H1 (cell line): Measurements from ENCODE around the gene SLC4A8. TPM values are rescaled to one million over a fixed set of nuclear protein-coding genes. Genes with fewer than 3 reads are reported as not detected.

Source experiments
- CTCF ChIA-PET: fragments of 300-600 bp; sonication (Branson Sonifier 250); formaldehyde crosslinking; loops from one replicate; lab custom pipeline; 2021; ENCODE audit not compliant: partially characterized antibody; lab: Charles Lee
- POLR2A ChIA-PET: fragments of 300-600 bp; sonication (Branson Sonifier 250); formaldehyde crosslinking; loops from one replicate; lab custom pipeline; 2021; ENCODE audit warnings: inconsistent platforms; ENCODE audit not compliant: partially characterized antibody; lab: Charles Lee
- DNase-seq, 2 experiments: peaks; one replicate each; pipeline versions ENCODE4 v3.0.0 to v3.0.0-alpha.2; 2010 to 2022; ENCODE audit warnings: low spot score in 2 of 2, low read depth in 1 of 2, mixed read lengths in 1 of 2
- FAIRE-seq: peaks from 2 replicates; lab custom pipeline; 2011; peaks lifted over from hg19 to GRCh38; lab: Jason Lieb, UNC
- H2AFZ ChIP-seq: 2 replicates; pipeline ENCODE4 v1.8.1; 2012; ENCODE audit warnings: low read length, inconsistent platforms
- H2AK5ac ChIP-seq: 2 replicates; pipeline ENCODE4 v1.6.1; 2013; ENCODE audit warnings: low read depth, low read length
- H2BK120ac ChIP-seq: replicated peaks from 2 replicates; pipeline ENCODE3; 2013; ENCODE audit warnings: low read depth, low read length, inconsistent platforms
- H2BK12ac ChIP-seq: 2 replicates; pipeline ENCODE4 v1.6.1; 2013; ENCODE audit warnings: low read depth, low read length
- H2BK15ac ChIP-seq: 2 replicates; pipeline ENCODE4 v1.6.1; 2013; ENCODE audit warnings: low read length
- H2BK20ac ChIP-seq: 2 replicates; pipeline ENCODE4 v1.6.1; 2013; ENCODE audit warnings: low read length
- H2BK5ac ChIP-seq: 2 replicates; pipeline ENCODE4 v1.6.1; 2013; ENCODE audit warnings: low read depth, low read length
- H3K14ac ChIP-seq: 2 replicates; pipeline ENCODE4 v1.6.1; 2013; ENCODE audit warnings: inconsistent platforms; ENCODE audit not compliant: insufficient read length
- H3K18ac ChIP-seq: 2 replicates; pipeline ENCODE4 v1.6.1; 2013; ENCODE audit warnings: low read length; ENCODE audit errors: extremely low read depth
- H3K23ac ChIP-seq: 2 replicates; pipeline ENCODE4 v1.6.1; 2013; ENCODE audit warnings: inconsistent platforms; ENCODE audit not compliant: insufficient read length
- H3K23me2 ChIP-seq: 2 replicates; pipeline ENCODE4 v1.6.1; 2013; ENCODE audit warnings: low read depth, low read length
- H3K27ac ChIP-seq: 2 replicates; pipeline ENCODE4 v1.6.1; 2011; ENCODE audit warnings: low read depth, low read length, inconsistent platforms
- H3K27me3 ChIP-seq, 4 experiments: replicated peaks in 1 of 4; 1 replicate in 1 of 4; 2 replicates in 3 of 4; pipeline versions ENCODE4 v1.6.1 to v1.8.1; 2011 to 2013; ENCODE audit warnings: low read length in 3 of 4, mild to moderate bottlenecking in 3 of 4, inconsistent platforms in 2 of 4, mixed read lengths in 2 of 4, moderate library complexity in 1 of 4; ENCODE audit not compliant: control insufficient read depth in 3 of 4, insufficient read depth in 3 of 4; ENCODE audit errors: extremely low read depth in 1 of 4
- H3K36me3 ChIP-seq, 4 experiments: 2 replicates each; pipeline versions ENCODE4 v1.6.1 to v1.8.1; 2011 to 2013; ENCODE audit warnings: mild to moderate bottlenecking in 4 of 4, low read length in 3 of 4, moderate library complexity in 2 of 4, control low read depth in 1 of 4, inconsistent platforms in 1 of 4; ENCODE audit not compliant: insufficient read depth in 4 of 4, control insufficient read depth in 2 of 4
- H3K4ac ChIP-seq: replicated peaks from 2 replicates; pipeline ENCODE3; 2013; ENCODE audit warnings: low read length, low read depth, mixed read lengths, inconsistent platforms; ENCODE audit not compliant: insufficient read length
- H3K4me1 ChIP-seq, 4 experiments: replicated peaks in 1 of 4; 1 replicate in 1 of 4; 2 replicates in 3 of 4; pipeline versions ENCODE4 v1.6.1 to v1.8.1; 2011 to 2013; ENCODE audit warnings: low read length in 3 of 4, inconsistent platforms in 2 of 4, mixed read lengths in 1 of 4; ENCODE audit not compliant: insufficient read depth in 4 of 4, control insufficient read depth in 3 of 4
- H3K4me2 ChIP-seq, 2 experiments: 2 replicates each; pipeline versions ENCODE4 v1.6.1 to v1.8.1; 2011 to 2013; ENCODE audit warnings: low read depth in 2 of 2, low read length in 2 of 2, control low read depth in 1 of 2, inconsistent platforms in 1 of 2, mild to moderate bottlenecking in 1 of 2; ENCODE audit not compliant: insufficient read depth in 1 of 2
- H3K4me3 ChIP-seq, 4 experiments: fragments of 200-600, 300-600 bp in 1 of 4; sonication (generic), shearing (Covaris generic), sonication (Bioruptor Twin) in 1 of 4; 2 replicates each; pipeline versions ENCODE4 v1.5.1 to v1.8.1; 2011 to 2016; ENCODE audit warnings: low read length in 4 of 4, low read depth in 3 of 4, control low read depth in 2 of 4, inconsistent platforms in 2 of 4, mild to moderate bottlenecking in 2 of 4, mixed read lengths in 1 of 4, moderate library complexity in 1 of 4; ENCODE audit not compliant: insufficient read depth in 2 of 4; ENCODE audit errors: extremely low read depth in 1 of 4
- H3K56ac ChIP-seq: replicated peaks from 2 replicates; pipeline ENCODE3; 2013; ENCODE audit warnings: low read depth, mild to moderate bottlenecking, mixed read lengths, low read length, inconsistent platforms; ENCODE audit not compliant: insufficient read length
- H3K79me1 ChIP-seq: 2 replicates; pipeline ENCODE4 v1.6.1; 2013; ENCODE audit warnings: low read depth, low read length, control low read depth
- H3K79me2 ChIP-seq, 2 experiments: 2 replicates each; pipeline versions ENCODE4 v1.6.1 to v1.8.1; 2012 to 2013; ENCODE audit warnings: low read length in 2 of 2, mild to moderate bottlenecking in 2 of 2, inconsistent platforms in 1 of 2; ENCODE audit not compliant: insufficient read depth in 2 of 2, control insufficient read depth in 1 of 2
- H3K9ac ChIP-seq, 4 experiments: replicated peaks in 1 of 4; 1 replicate in 1 of 4; 2 replicates in 3 of 4; pipeline versions ENCODE4 v1.6.1 to v1.8.1; 2011 to 2013; ENCODE audit warnings: low read depth in 3 of 4, low read length in 3 of 4, control low read depth in 2 of 4, mild to moderate bottlenecking in 2 of 4, moderate library complexity in 2 of 4, inconsistent platforms in 1 of 4; ENCODE audit errors: extremely low read depth in 1 of 4
- H3K9me3 ChIP-seq, 2 experiments: 2 replicates each; pipeline versions ENCODE4 v1.6.1 to v1.8.1; 2012 to 2013; ENCODE audit warnings: mild to moderate bottlenecking in 2 of 2, moderate library complexity in 2 of 2, control low read depth in 1 of 2, inconsistent platforms in 1 of 2, low read depth in 1 of 2, low read length in 1 of 2, mixed read lengths in 1 of 2; ENCODE audit not compliant: insufficient read depth in 2 of 2
- H4K20me1 ChIP-seq, 2 experiments: replicated peaks in 1 of 2; 2 replicates each; pipeline versions ENCODE3 to v1.8.1; 2011 to 2013; ENCODE audit warnings: inconsistent platforms in 2 of 2, low read length in 2 of 2, mild to moderate bottlenecking in 1 of 2; ENCODE audit not compliant: insufficient read depth in 2 of 2, control insufficient read depth in 1 of 2
- H4K5ac ChIP-seq: 2 replicates; pipeline ENCODE4 v1.6.1; 2013; ENCODE audit warnings: low read length, low read depth, mixed read lengths, inconsistent platforms; ENCODE audit not compliant: insufficient read length
- H4K8ac ChIP-seq: 2 replicates; pipeline ENCODE4 v1.8.0; 2013; ENCODE audit warnings: mild to moderate bottlenecking, moderate library complexity, low read length, inconsistent platforms; ENCODE audit not compliant: insufficient read depth; ENCODE audit errors: extremely low read depth
- H4K91ac ChIP-seq: replicated peaks from 2 replicates; pipeline ENCODE3; 2013; ENCODE audit warnings: low read length, mixed read lengths, inconsistent platforms; ENCODE audit not compliant: insufficient read length
- ASH2L ChIP-seq: fragments of 200-600, 300-600 bp; sonication (generic); IDR thresholded peaks from one replicate; pipeline ENCODE4 v1.7.1; 2017; ENCODE audit warnings: low read length
- CHD2 ChIP-seq: IDR thresholded peaks from 2 replicates; pipeline ENCODE4 v1.6.1; 2012; ENCODE audit warnings: low read length, improper control_type of control experiment
- CREB1 ChIP-seq: IDR thresholded peaks from 2 replicates; pipeline ENCODE4 v1.6.1; 2012; ENCODE audit warnings: inconsistent platforms
- POLR2A ChIP-seq, 2 experiments: IDR thresholded peaks; 1 replicate in 1 of 2; 2 replicates in 1 of 2; pipeline ENCODE4 v1.6.1; 2011; ENCODE audit warnings: low read depth in 2 of 2, low read length in 2 of 2, mild to moderate bottlenecking in 2 of 2; ENCODE audit errors: control extremely low read depth in 1 of 2
- RBBP5 ChIP-seq: IDR thresholded peaks from 2 replicates; pipeline ENCODE4 v1.7.1; 2012; ENCODE audit warnings: low read depth, mild to moderate bottlenecking, inconsistent platforms, low read length, moderate library complexity, borderline replicate concordance
- RFX5 ChIP-seq: IDR thresholded peaks from 2 replicates; pipeline ENCODE4 v1.6.1; 2011; ENCODE audit warnings: low read depth, low read length, improper control_type of control experiment, borderline replicate concordance
- SIRT6 ChIP-seq: IDR thresholded peaks from one replicate; pipeline ENCODE4 v1.7.1; 2012; ENCODE audit warnings: low read length, inconsistent platforms
- SIX5 ChIP-seq: IDR thresholded peaks from 2 replicates; pipeline ENCODE4 v1.6.1; 2011; ENCODE audit warnings: mild to moderate bottlenecking, low read depth, low read length
- SP1 ChIP-seq: IDR thresholded peaks from 2 replicates; pipeline ENCODE4 v1.6.1; 2011; ENCODE audit warnings: low read depth, low read length
- SP2 ChIP-seq: IDR thresholded peaks from 2 replicates; pipeline ENCODE4 v1.6.1; 2012; ENCODE audit warnings: mild to moderate bottlenecking, low read length, inconsistent platforms
- SRF ChIP-seq: IDR thresholded peaks from 2 replicates; pipeline ENCODE4 v1.6.1; 2011; ENCODE audit warnings: mild to moderate bottlenecking, low read depth, low read length, moderate library complexity
- YY1 ChIP-seq: IDR thresholded peaks from 2 replicates; pipeline ENCODE4 v1.6.1; 2011; ENCODE audit warnings: low read depth, mild to moderate bottlenecking, low read length
- polyA plus RNA-seq, 7 experiments: library from polyadenylated mRNA; depleted of rRNA in 3 of 7; stranded (reverse) in 5 of 7; unstranded in 2 of 7; fragments of >200 nt in 5 of 7; fragments of 200-250 nt in 2 of 7; gene quantifications; 1 replicate in 5 of 7; 2 replicates in 1 of 7; 4 replicates in 1 of 7; pipeline versions ENCODE4 v1.2.1 to v1.2.3, GENCODE V29; 2011 to 2013; ENCODE audit warnings: missing spikeins in 2 of 7, mixed read lengths in 2 of 7
- total RNA-seq: library from RNA; stranded (reverse); fragmentation: NEBNext Ultra II Directional; extraction: Animal tissue kit (Norgen Biotek cat#: 25700); gene quantifications from 2 replicates; pipeline ENCODE4 v1.2.1, GENCODE V29; 2021

SLC4A8 gene
- total and polyA plus RNA-seq, 2 of the 8 experiments (the other 6 are each of a cell fraction or from before 2014, with no cell fraction given): 11.2 to 13.4 TPM

DNA sequence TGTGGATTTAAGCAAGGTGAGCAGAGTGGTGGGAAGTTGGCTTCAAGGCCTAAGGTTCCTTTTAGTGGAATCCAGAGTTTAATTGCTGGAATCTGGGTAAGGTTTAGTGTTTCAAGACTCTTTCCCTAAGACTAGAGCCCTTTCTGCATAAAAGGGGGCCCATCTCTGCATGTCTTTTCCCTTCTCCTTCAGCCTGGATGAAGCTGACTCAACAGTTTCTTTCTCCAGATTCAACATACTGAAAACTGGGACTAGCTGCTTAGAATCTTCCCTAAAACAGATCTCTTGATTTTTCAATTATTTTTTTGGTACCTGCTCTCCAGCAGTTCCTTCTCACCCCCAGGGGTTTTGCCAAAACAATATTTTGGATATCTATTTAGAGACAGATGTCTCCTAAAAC, 34.0 kb downstream of the SLC4A8 start:
- Histone ChIP-seq H3K27me3 (no peaks in the 10 kb centered on the region), H4K91ac (no peak overlapping the region), H3K9ac (no peak overlapping the region), H3K4me3 (no peak overlapping the region), H3K23ac (no peak overlapping the region), H2BK5ac (no peak overlapping the region), H2BK20ac (no peak overlapping the region), H2AFZ (no peak overlapping the region), H2BK120ac (no peak overlapping the region), H3K79me1 (no peaks in the 10 kb centered on the region), H4K5ac (no peak overlapping the region), H3K79me2 (no peaks in the 10 kb centered on the region), H3K4me2 (no peak overlapping the region), H3K56ac (no peak overlapping the region), H3K4ac (no peak overlapping the region), H2BK12ac (no peak overlapping the region), H3K36me3 (peaks cover 0 to 23% (median 3%) of the 10 kb centered on the region in 4 experiments; a peak in 3 of 8 replicates), H3K14ac (no peak overlapping the region), H2BK15ac (no peak overlapping the region), H4K20me1 (peaks cover 0 to 1% of the 10 kb centered on the region in 2 experiments), H2AK5ac (no peak overlapping the region), H3K27ac (no peak overlapping the region), H3K4me1 (peaks cover 0 to 10% (median 0%) of the 10 kb centered on the region in 4 experiments; a peak in 1 of 7 replicates), H3K9me3 (no peaks in the 10 kb centered on the region), H3K23me2 (no peaks in the 10 kb centered on the region), H4K8ac (no peak overlapping the region), H3K18ac (no peak overlapping the region)
- CTCF ChIA-PET: interaction anchor here (0.6 to 3.4 kb wide), 7 partner anchors 10 to 417 kb away, joined by 3 to 13 read pairs (median 4); no protein-coding TSS in a partner anchor
- no peak for TF ChIP-seq CREB1
- TF ChIP-seq CHD2: no peak
- TF ChIP-seq SIRT6: no peak
- TF ChIP-seq SP2: no peak
- TF ChIP-seq POLR2A (IDR thresholded peaks at IDR 0.05; ENCODE audit: control extremely low read depth in 1 of 2, low read depth in 2 of 2, low read length in 2 of 2): no peak
- TF ChIP-seq RBBP5: no peak
- no peak for TF ChIP-seq SRF
- TF ChIP-seq ASH2L: no peak
- TF ChIP-seq YY1: no peak
- no peak for TF ChIP-seq SP1
- no peak for TF ChIP-seq SIX5
- no peak for TF ChIP-seq RFX5
- POLR2A ChIA-PET: no interaction called here
- FAIRE-seq (no peak), DNase-seq (no peak)
